GM20431 (cell line): ENCODE data around the gene TNFSF12.

ENCODE experiments used
- in situ Hi-C: fragments of 300-500 bp; cut with MseI, MboI; formaldehyde crosslinking; loops from one replicate; pipeline ENCODE4 v1.15.0; 2020; ENCODE audit warnings: low sequenced_read_pairs; ENCODE audit not compliant: unreplicated experiment

The TNFSF12 gene

DNA sequence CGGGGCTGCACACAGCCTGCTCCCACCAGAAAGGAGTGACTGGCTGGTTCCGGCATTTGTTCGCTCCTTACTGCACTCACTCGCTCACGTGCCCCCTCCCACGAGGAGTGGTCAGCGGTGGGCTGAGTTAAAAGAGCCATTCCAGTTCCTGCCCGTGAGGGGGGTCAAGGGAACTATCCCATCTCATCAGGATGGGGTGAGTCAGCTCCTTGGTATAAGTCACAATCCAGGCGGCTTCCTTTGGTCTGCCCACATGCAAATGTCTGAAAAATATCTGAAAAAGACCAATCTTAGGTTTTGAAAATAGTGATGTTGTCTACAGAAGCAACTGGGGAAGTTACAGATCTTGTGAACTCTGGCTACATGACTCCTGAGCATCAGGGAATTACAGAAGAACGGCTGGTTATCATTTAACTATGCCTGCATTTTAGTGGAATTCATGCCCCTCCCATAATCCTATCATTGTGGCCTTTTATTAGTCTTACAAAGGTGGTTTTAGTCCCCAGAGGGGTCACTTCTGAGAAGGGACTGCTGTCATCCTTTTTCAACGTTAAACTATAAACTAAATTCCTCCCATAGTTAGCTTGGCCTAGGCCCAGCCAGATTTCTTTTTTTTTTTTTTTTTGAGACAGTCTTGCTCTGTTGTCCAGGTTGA is 9.8 kb upstream of the TNFSF12 start:
- in situ Hi-C loops = no loop called here

GRCh38 chr17:7541074-7541621 is 7.7 kb upstream of the TNFSF12 start:
- in situ Hi-C loops = no loop called here

DNA sequence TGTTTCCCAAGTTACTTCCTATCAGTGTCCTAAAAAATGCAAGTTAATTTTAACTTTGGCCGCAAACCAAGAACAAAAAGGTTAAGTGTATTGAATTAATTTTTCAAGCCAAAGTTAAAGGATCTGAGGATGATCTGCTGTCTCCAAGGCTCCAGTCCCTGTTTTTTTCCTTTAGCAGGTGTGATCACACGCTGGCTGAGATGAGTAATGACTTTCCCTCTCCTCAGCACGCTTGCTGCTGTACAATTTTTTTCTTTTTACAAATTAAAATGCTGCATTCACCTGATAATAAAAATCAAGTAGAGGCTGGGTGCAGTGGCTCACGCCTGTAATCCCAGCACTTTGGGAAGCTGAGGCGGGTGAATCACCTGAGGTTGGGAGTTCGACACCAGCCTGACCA is 3.9 kb upstream of the TNFSF12 start:
- in situ Hi-C loops = no loop called here

- in situ Hi-C loops = no loop called here
These were observed 670 bp downstream of the TNFSF12 start for GRCh38 chr17:7549401-7550055.

DNA sequence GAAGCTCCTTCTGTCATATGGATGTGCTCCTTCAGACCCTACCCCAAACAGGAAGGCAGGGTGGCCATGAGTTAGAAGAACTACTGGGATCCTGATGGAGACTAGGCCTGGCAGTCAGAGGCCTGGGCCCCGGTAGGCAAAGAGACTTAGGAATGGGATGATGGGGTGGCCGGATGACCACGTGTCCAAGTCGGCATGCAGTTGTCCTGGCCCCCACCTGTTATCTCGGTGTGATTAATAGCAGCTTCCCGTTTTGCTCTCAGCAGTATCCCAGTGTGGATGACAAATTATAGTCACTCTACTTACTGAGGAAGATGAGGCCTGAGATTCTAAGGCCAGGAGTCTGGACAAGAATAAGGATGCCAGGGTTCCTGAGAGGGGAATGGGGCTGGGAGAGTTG is 1.5 kb downstream of the TNFSF12 start:
- in situ Hi-C loops = no loop called here

- in situ Hi-C loops = no loop called here
These were observed 2.5 kb downstream of the TNFSF12 start for GRCh38 chr17:7551396-7551795.

- in situ Hi-C loops = no loop called here
These were observed 3.8 kb downstream of the TNFSF12 start for GRCh38 chr17:7552621-7553051.

- in situ Hi-C loops = no loop called here
These were observed 4.5 kb downstream of the TNFSF12 start for GRCh38 chr17:7553356-7553755.

DNA sequence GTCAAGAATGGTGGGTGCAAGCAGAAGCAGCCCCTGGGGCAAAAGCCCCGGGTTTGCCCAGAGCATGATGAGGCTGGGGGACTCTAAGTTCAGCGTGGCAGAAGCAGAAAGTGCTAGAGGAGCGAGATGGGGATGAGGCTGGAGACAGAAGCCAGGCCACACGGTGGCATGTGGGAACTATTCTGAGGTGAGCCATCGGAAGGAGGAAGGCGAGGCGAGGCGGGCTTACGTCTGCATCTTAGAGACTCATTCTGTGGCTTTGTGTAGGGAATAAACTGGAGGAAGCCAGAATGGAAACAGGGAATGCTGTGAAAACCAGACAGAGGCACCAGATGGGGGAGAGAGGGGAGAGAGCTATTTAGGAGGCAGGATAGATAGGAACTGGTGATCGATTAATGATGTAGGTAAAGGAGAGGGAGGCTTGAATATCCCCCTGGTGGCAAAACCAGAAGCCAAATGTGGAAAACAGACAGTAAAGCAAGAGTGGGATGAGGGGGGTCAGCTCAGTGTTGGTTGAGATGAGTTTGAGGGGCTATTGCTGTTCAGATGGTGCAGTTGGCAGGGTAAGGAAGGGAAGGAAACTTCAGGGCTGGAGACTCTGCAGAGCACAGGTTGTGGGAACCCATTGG is 6.6 kb downstream of the TNFSF12 start:
- in situ Hi-C loops = no loop called here

- in situ Hi-C loops = no loop called here
These were observed 7.8 kb downstream of the TNFSF12 start for GRCh38 chr17:7556627-7557026.

- in situ Hi-C loops = no loop called here
These were observed 8.4 kb downstream of the TNFSF12 start for GRCh38 chr17:7557147-7557764.

GRCh38 chr17:7557775-7558543 is 9.1 kb downstream of the TNFSF12 start:
- in situ Hi-C loops = no loop called here

GRCh38 chr17:7558544-7559319 is 9.9 kb downstream of the TNFSF12 start, which contains the start of gene TNFSF13:
TSS of gene TNFSF13 (plus strand) at chr17:7558750. CDS start at chr17:7559040, 290 bp downstream.
- in situ Hi-C loops = no loop called here

- in situ Hi-C loops = loop anchor here (10.0 kb wide), 1 partner anchor 45 kb away; no protein-coding TSS in a partner anchor
These were observed 10.7 kb downstream of the TNFSF12 start for GRCh38 chr17:7559320-7560171.

DNA sequence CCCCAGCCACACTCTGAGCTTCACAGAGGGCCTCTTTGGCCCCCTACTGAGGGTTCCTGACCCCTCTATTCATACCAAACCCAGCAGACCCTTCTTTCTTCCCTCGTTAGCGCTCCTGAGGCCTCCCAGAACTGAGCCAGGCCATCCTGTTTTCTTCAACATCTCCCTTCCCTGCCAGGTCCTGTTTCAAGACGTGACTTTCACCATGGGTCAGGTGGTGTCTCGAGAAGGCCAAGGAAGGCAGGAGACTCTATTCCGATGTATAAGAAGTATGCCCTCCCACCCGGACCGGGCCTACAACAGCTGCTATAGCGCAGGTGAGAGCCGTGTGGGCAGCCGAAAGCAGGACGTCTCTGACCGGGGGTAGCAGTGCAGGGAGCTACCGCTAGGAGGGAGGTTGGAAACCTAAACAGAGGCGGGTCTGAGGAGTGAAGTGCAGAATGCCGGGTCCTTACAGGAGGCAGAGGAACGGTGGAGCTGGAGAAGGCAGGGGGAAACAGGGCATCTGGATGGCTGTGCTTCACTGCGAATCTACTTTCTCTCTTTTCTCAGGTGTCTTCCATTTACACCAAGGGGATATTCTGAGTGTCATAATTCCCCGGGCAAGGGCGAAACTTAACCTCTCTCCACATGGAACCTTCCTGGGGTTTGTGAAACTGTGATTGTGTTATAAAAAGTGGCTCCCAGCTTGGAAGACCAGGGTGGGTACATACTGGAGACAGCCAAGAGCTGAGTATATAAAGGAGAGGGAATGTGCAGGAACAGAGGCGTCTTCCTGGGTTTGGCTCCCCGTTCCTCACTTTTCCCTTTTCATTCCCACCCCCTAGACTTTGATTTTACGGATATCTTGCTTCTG is 11.5 kb downstream of the TNFSF12 start:
- in situ Hi-C loops = loop anchor here (10.0 kb wide), 1 partner anchor 46 kb away; no protein-coding TSS in a partner anchor

DNA sequence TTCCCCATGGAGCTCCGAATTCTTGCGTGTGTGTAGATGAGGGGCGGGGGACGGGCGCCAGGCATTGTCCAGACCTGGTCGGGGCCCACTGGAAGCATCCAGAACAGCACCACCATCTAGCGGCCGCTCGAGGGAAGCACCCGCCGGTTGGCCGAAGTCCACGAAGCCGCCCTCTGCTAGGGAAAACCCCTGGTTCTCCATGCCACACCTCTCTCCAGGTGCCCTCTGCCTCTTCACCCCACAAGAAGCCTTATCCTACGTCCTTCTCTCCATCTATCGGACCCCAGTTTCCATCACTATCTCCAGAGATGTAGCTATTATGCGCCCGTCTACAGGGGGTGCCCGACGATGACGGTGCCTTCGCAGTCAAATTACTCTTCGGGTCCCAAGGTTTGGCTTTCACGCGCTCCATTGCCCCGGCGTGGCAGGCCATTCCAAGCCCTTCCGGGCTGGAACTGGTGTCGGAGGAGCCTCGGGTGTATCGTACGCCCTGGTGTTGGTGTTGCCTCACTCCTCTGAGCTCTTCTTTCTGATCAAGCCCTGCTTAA is 12.2 kb downstream of the TNFSF12 start:
- in situ Hi-C loops = loop anchor here (10.0 kb wide), 1 partner anchor 46 kb away; no protein-coding TSS in a partner anchor
